GM12878 (cell line): ENCODE data around the gene SLC9C2. TPM values are rescaled to one million over a fixed set of nuclear protein-coding genes. Genes with fewer than 3 reads are reported as not detected.

Experiments
- ATAC-seq: fragments of 200-7000 bp; cut with Tn5 transposase; 3 replicates; pipeline ENCODE4 v1.9.1; 2020; ENCODE audit warnings: mild to moderate bottlenecking, moderate library complexity
- BruUV-seq: library from RNA; stranded (reverse); fragments of 400-500 nt; replicated peaks from 2 replicates; lab custom pipeline; 2021; lab: Mats Ljungman, UMichigan
- CTCF ChIA-PET: fragments of 300-600 bp; sonication (Branson Sonifier 250); formaldehyde crosslinking; extraction: SDS; loops from one replicate; lab custom pipeline; 2021; ENCODE audit warnings: inconsistent platforms; lab: Yijun Ruan, JAX
- POLR2A ChIA-PET: fragments of 350-600 bp; formaldehyde crosslinking; extraction: SDS; loops from one replicate; lab custom pipeline; 2021; ENCODE audit warnings: inconsistent platforms; lab: Charles Lee
- RAD21 ChIA-PET: fragments of 300-600 bp; sonication (Branson Sonifier 250); formaldehyde crosslinking; loops from one replicate; lab custom pipeline; 2023; ENCODE audit warnings: antibody characterized with exemption; ENCODE audit not compliant: unreplicated experiment; lab: Charles Lee
- SMC1A ChIA-PET: fragments of 300-600 bp; sonication (Branson Sonifier 250); formaldehyde crosslinking; loops from one replicate; lab custom pipeline; 2023; ENCODE audit not compliant: unreplicated experiment, uncharacterized antibody; lab: Charles Lee
- DNase-seq: peaks from one replicate; pipeline ENCODE4 v3.0.0-alpha.2; 2011; ENCODE audit warnings: low read depth, low spot score
- FAIRE-seq: peaks from 3 replicates; lab custom pipeline; 2011; peaks lifted over from hg19 to GRCh38; lab: Jason Lieb, UNC
- H2AFZ ChIP-seq: 2 replicates; pipeline ENCODE4 v1.6.0; 2011; ENCODE audit warnings: low read depth, low read length, control low read depth; ENCODE audit not compliant: control insufficient read depth
- H3K27ac ChIP-seq: 2 replicates; pipeline ENCODE4 v1.5.1; 2011; ENCODE audit warnings: control low read depth; ENCODE audit not compliant: control insufficient read depth, insufficient read depth
- H3K27me3 ChIP-seq, 2 experiments: replicated peaks in 1 of 2; 2 replicates each; pipeline versions ENCODE4 v1.6.0 to v1.6.1; 2011; ENCODE audit warnings: low read length in 1 of 2; ENCODE audit not compliant: control insufficient read depth in 2 of 2, insufficient read depth in 2 of 2
- H3K36me3 ChIP-seq, 2 experiments: 2 replicates each; pipeline ENCODE4 v1.5.1; 2011; ENCODE audit warnings: low read length in 1 of 2; ENCODE audit not compliant: control insufficient read depth in 2 of 2, insufficient read depth in 2 of 2
- H3K4me1 ChIP-seq: 2 replicates; pipeline ENCODE4 v1.6.1; 2011; ENCODE audit warnings: mild to moderate bottlenecking, low read length, moderate library complexity, mixed read lengths; ENCODE audit not compliant: control insufficient read depth, insufficient read depth
- H3K4me2 ChIP-seq: 2 replicates; pipeline ENCODE4 v1.6.0; 2011; ENCODE audit warnings: control low read depth; ENCODE audit not compliant: control insufficient read depth, insufficient read depth
- H3K4me3 ChIP-seq: fragments of 200-600 bp; sonication (generic); 2 replicates; pipeline ENCODE4 v1.5.1; 2016
- H3K79me2 ChIP-seq: 2 replicates; pipeline ENCODE4 v1.6.0; 2011; ENCODE audit warnings: low read length; ENCODE audit not compliant: control insufficient read depth, insufficient read depth
- H3K9ac ChIP-seq: 2 replicates; pipeline ENCODE4 v1.8.0; 2011; ENCODE audit warnings: low read length, control low read depth, mixed read lengths; ENCODE audit not compliant: control insufficient read depth, insufficient read depth
- H3K9me3 ChIP-seq: replicated peaks from 3 replicates; pipeline ENCODE4 v1.5.1; 2011; ENCODE audit warnings: mild to moderate bottlenecking, low read length; ENCODE audit not compliant: control insufficient read depth, insufficient read depth
- H4K20me1 ChIP-seq: 2 replicates; pipeline ENCODE4 v1.6.0; 2011; ENCODE audit not compliant: control insufficient read depth, insufficient read depth
- ATF2 ChIP-seq: IDR thresholded peaks from 2 replicates; pipeline ENCODE4 v1.6.1; 2012; ENCODE audit warnings: low read length, inconsistent platforms
- ATF7 ChIP-seq: fragments of 450-650 bp; IDR thresholded peaks from 2 replicates; pipeline ENCODE4 v1.6.1; 2016; ENCODE audit warnings: low read depth, mild to moderate bottlenecking
- CTCF ChIP-seq, 3 experiments: IDR thresholded peaks in 2 of 3; conservative IDR thresholded peaks in 1 of 3; 2 replicates each; pipeline ENCODE4 v1.5.1; 2011; ENCODE audit warnings: low read depth in 3 of 3, low read length in 3 of 3, mild to moderate bottlenecking in 3 of 3, control low read depth in 2 of 3, moderate library complexity in 2 of 3, inconsistent platforms in 1 of 3, mixed read lengths in 1 of 3; ENCODE audit not compliant: control insufficient read depth in 2 of 3, insufficient read depth in 1 of 3; ENCODE audit errors: extremely low read depth in 1 of 3
- GATAD2B ChIP-seq: fragments of 450-650 bp; conservative IDR thresholded peaks from 2 replicates; pipeline ENCODE4 v1.6.1; 2017; ENCODE audit warnings: low read depth, mild to moderate bottlenecking, moderate library complexity
- POLR2A ChIP-seq: IDR thresholded peaks from 2 replicates; pipeline ENCODE4 v1.6.1; 2011; ENCODE audit warnings: low read depth, mild to moderate bottlenecking, low read length
- SIN3A ChIP-seq: IDR thresholded peaks from 2 replicates; pipeline ENCODE4 v1.6.1; 2012; ENCODE audit warnings: low read depth, low read length, improper control_type of control experiment
- STAT1 ChIP-seq: fragments of 450-650 bp; conservative IDR thresholded peaks from 2 replicates; pipeline ENCODE4 v1.6.1; 2014; ENCODE audit warnings: antibody characterized with exemption, mild to moderate bottlenecking
- TAF1 ChIP-seq: IDR thresholded peaks from 2 replicates; pipeline ENCODE4 v1.6.1; 2011; ENCODE audit warnings: mild to moderate bottlenecking, low read depth, low read length, borderline replicate concordance
- WGBS: methylation state at CpG from one replicate; pipeline ENCODE4 v1.1.6; 2016; ENCODE audit warnings: low lambda C conversion rate; ENCODE audit not compliant: insufficient replicate concordance, insufficient coverage; ENCODE audit errors: missing lambda C conversion rate; 5-methylcytosine and 5-hydroxymethylcytosine counted together
- in situ Hi-C: fragments of 300-500 bp; cut with MboI; formaldehyde crosslinking; loops from 9 replicates; pipeline ENCODE4 v1.14.3; 2018; ENCODE audit warnings: mixed read lengths
- intact Hi-C: fragments of 100-400 bp; cut with micrococcal nuclease; formaldehyde crosslinking; loops from one replicate; pipeline ENCODE4 v1.14.2; 2022; ENCODE audit not compliant: unreplicated experiment
- polyA plus RNA-seq, 11 experiments: library from polyadenylated mRNA; depleted of rRNA in 4 of 11; unstranded in 6 of 11; stranded (reverse) in 5 of 11; fragments of >200 nt; fragmentation: Nextera tagmentation in 4 of 11; fragmentation: Illumina TruSeq in 1 of 11; extraction: Ambion mirVana in 4 of 11; extraction: Trizol in 1 of 11; gene quantifications; 1 replicate in 1 of 11; 2 replicates in 10 of 11; pipeline versions ENCODE4 v1.2.1 to v1.2.3, GENCODE V29; 2011 to 2016; ENCODE audit warnings: inconsistent platforms in 2 of 11, missing spikeins in 2 of 11, low read depth in 1 of 11
- total RNA-seq, 4 experiments: library from RNA; depleted of rRNA in 3 of 4; stranded (reverse); fragments of >200 nt in 3 of 4; fragmentation: Illumina TruSeq in 1 of 4; extraction: Trizol in 1 of 4; gene quantifications; 2 replicates each; pipeline versions ENCODE4 v1.2.1 to v1.2.3, GENCODE V29; 2013 to 2021
- TF ChIP-seq, protein P1 (sequence below): fragments of 450-650 bp; IDR thresholded peaks from 2 replicates; pipeline ENCODE4 v1.6.1; 2017; ENCODE audit warnings: mild to moderate bottlenecking

Gene SLC9C2
- total and polyA plus RNA-seq, 10 of the 15 experiments (the other 5 are each of a cell fraction or from before 2014, with no cell fraction given): not detected

- TF ChIP-seq, protein P1, sequence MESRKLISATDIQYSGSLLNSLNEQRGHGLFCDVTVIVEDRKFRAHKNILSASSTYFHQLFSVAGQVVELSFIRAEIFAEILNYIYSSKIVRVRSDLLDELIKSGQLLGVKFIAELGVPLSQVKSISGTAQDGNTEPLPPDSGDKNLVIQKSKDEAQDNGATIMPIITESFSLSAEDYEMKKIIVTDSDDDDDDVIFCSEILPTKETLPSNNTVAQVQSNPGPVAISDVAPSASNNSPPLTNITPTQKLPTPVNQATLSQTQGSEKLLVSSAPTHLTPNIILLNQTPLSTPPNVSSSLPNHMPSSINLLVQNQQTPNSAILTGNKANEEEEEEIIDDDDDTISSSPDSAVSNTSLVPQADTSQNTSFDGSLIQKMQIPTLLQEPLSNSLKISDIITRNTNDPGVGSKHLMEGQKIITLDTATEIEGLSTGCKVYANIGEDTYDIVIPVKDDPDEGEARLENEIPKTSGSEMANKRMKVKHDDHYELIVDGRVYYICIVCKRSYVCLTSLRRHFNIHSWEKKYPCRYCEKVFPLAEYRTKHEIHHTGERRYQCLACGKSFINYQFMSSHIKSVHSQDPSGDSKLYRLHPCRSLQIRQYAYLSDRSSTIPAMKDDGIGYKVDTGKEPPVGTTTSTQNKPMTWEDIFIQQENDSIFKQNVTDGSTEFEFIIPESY: no peak
- no peak for TF ChIP-seq GATAD2B
- no peak for TF ChIP-seq POLR2A
- no peak for TF ChIP-seq SIN3A
- no peak for TF ChIP-seq TAF1
- TF ChIP-seq, all 136 proteins: peak for 0
These were observed 40.1 kb downstream of the SLC9C2 start (continued) for GRCh38 chr1:173562813-173563212.

DNA sequence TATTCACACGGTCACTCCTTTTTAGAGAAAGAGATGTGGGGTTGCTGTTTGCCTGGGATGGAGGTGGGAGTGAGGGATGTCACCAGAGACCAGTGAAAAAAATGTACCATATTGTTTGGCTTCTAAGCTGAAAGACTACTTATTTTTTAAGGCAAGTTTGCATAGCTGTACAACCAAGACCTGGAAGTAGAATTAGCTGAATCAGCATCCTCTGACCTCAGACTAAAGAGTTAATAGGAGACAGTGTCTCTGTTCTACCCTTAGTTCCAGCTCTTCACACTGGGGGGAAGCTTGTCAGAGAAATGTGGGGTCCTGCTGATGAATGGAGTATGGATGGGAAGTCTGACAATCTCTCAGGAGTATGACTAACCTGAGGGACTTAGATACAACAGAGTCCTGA, 41.6 kb downstream of the SLC9C2 start:
- H3K27ac ChIP-seq: no peak overlapping the region
- no peak overlapping the region for H3K4me2 ChIP-seq
- TF ChIP-seq CTCF (IDR thresholded peaks at IDR 0.05 in 2 of 3, conservative IDR thresholded peaks at IDR 0.05 in 1 of 3; ENCODE audit: control insufficient read depth in 2 of 3, extremely low read depth in 1 of 3, insufficient read depth in 1 of 3, low read depth in 3 of 3, low read length in 3 of 3) (no peak), ATF7 (no peak), ATF2 (no peak), STAT1 (no peak)
- H3K27me3 ChIP-seq: no peaks in the 10 kb centered on the region
- 0% methylated on average over 1 of the region's 1 CpG for WGBS
- no peaks in the 10 kb centered on the region for H3K79me2 ChIP-seq
- FAIRE-seq (no peak), DNase-seq (no peak), ATAC-seq (no peak)
- H3K4me3 ChIP-seq: no peak overlapping the region
- in situ Hi-C loops (no loop called here), intact Hi-C loops (no loop called here)
- CTCF ChIA-PET: interaction anchor here (1.3 kb wide), 1 partner anchor 9 kb away, joined by 3 read pairs; no protein-coding TSS in a partner anchor
- no TSS peak for BruUV-seq
- H2AFZ ChIP-seq: no peak overlapping the region
- POLR2A ChIA-PET: no interaction called here
- no peaks in the 10 kb centered on the region for H3K9me3 ChIP-seq
- H4K20me1 ChIP-seq: no peaks in the 10 kb centered on the region
- H3K4me1 ChIP-seq: no peaks in the 10 kb centered on the region
- no peaks in the 10 kb centered on the region for H3K36me3 ChIP-seq
- no peak overlapping the region for H3K9ac ChIP-seq
- RAD21 ChIA-PET: no interaction called here
- SMC1A ChIA-PET: interaction anchor here (1.6 kb wide), 1 partner anchor 11 kb away, joined by 4 read pairs; no protein-coding TSS in a partner anchor
